ENCODE results near the gene CDC25B. TPM values are rescaled to one million over a fixed set of nuclear protein-coding genes. Genes with fewer than 3 reads are reported as not detected.

CDC25B gene
- polyA plus RNA-seq, 2 of the 4 experiments (the other 2 are of a cell fraction), result 136 to 150 TPM

DNA sequence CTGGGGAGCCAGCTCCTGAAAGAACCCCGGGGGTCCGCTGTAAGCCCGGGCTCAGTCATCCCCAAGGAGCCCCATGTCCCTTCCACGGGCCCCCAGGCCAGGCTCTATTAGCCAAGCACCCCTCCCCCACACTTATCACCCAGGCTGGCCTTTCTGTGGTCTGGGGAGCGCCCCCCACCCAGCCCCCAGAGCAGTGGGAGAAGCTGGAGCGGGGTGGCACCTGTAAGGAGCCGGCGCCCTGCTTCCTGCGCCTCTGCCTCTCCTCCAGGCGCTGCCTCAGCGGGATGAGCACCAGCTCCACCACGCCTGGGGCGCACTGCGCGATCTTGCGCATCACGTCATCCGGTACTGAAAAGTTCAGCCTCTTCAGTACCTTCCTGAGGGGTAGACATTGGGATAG is 17.1 kb upstream of the CDC25B start:
- H3K4me1 ChIP-seq, result peaks cover 11% of the 10 kb centered on the region
- no peak for DNase-seq (ENCODE audit: low read depth in 1 of 2, low spot score in 1 of 2)
- FAIRE-seq, result no peak
- no peak overlapping the region for H3K4me3 ChIP-seq
- H3K27ac ChIP-seq, result no peak overlapping the region
- CTCF ChIA-PET, result interaction anchor here (1.0 to 56.5 kb wide), 9 partner anchors 8 to 107 kb away, joined by 3 to 1634 read pairs (median 7); partner anchors contain the start of genes ADISSP, CENPB and HSPA12B
- ATAC-seq, result no peak
- H3K4me2 ChIP-seq, result no peak overlapping the region; the same call in 2 of the 3 replicates
- POLR2A ChIA-PET, result interaction anchor here (0.7 to 2.4 kb wide), 3 partner anchors 11 to 34 kb away, joined by 3 to 27 read pairs (median 3); partner anchors contain the start of gene ADISSP
- TF ChIP-seq HOXA7 (CRISPR knock-in tag; IDR thresholded peaks at IDR 0.05), result no peak
- TF ChIP-seq SREBF2 (IDR thresholded peaks at IDR 0.05), result no peak
- no peak for TF ChIP-seq ZSCAN20 (CRISPR knock-in tag; IDR thresholded peaks at IDR 0.05)
- TF ChIP-seq CBX2 (IDR thresholded peaks at IDR 0.05; ENCODE audit: borderline replicate concordance, low read depth), result no peak
- TF ChIP-seq KDM1A (IDR thresholded peaks at IDR 0.05; ENCODE audit: low read depth), result no peak
- no peak for TF ChIP-seq JUNB (IDR thresholded peaks at IDR 0.05)
- TF ChIP-seq CHD2 (IDR thresholded peaks at IDR 0.05; ENCODE audit: low read length, partially characterized antibody), result no peak
- TF ChIP-seq, protein P1, sequence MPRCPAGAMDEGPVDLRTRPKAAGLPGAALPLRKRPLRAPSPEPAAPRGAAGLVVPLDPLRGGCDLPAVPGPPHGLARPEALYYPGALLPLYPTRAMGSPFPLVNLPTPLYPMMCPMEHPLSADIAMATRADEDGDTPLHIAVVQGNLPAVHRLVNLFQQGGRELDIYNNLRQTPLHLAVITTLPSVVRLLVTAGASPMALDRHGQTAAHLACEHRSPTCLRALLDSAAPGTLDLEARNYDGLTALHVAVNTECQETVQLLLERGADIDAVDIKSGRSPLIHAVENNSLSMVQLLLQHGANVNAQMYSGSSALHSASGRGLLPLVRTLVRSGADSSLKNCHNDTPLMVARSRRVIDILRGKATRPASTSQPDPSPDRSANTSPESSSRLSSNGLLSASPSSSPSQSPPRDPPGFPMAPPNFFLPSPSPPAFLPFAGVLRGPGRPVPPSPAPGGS (IDR thresholded peaks at IDR 0.05), result no peak
- H3K9me3 ChIP-seq, result no peaks in the 10 kb centered on the region
- WGBS (ENCODE audit: missing lambda C conversion rate), result 83% methylated on average over 17 of the region's 18 CpGs

DNA sequence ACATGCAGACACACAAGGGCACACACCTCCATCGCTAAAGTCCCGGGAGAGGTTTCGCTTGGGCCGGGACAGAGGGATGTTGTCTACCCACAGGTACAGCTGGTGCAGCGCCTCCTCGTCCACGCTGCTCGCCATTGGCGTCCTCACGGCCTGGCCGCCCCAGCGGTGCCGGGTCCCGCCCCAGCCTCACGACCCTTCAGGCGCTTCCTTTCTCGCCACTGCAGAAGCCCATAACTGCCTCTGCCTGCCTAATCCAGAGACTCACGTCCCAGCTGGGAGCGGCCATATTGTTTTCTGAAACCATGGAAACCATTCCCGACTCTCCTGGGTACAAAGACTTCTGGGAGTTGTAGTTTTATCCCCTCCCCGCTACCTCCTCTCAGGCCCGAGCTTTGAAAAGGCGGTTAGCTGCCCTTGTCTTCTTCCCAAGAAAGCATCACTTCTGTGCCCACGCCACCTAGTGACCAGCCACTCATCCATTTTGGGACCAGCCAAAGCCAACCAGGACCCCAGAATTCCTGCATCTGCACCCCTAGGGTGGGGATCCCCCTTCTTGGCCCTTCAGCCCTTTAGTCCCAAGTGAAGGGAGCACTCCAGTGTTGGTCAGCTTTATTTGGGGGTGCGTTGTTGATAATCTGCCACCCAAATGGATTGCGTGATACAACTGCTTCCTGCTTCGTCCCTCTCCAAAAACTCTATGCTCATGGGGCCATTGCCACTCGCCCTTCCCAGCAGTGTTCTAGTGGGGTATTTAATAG is 14.8 kb upstream of the CDC25B start, which contains the start of gene SPEF1:
SPEF1 (minus strand) TSS at position 296 of the 758 bp plus-strand sequence; CDS start at position 135, 161 bp downstream.
- CTCF ChIA-PET, result interaction anchor here (0.6 to 56.5 kb wide), 22 partner anchors 14 to 291 kb away, joined by 3 to 1634 read pairs (median 4); partner anchors contain the start of genes ADAM33, ADISSP, CDC25B and HSPA12B
- POLR2A ChIA-PET, result interaction anchor here (0.7 to 2.1 kb wide), 10 partner anchors 13 to 218 kb away, joined by 3 to 26 read pairs (median 4); partner anchors contain the start of genes ADISSP, AP5S1 and CDC25B
- TF ChIP-seq, protein P2, sequence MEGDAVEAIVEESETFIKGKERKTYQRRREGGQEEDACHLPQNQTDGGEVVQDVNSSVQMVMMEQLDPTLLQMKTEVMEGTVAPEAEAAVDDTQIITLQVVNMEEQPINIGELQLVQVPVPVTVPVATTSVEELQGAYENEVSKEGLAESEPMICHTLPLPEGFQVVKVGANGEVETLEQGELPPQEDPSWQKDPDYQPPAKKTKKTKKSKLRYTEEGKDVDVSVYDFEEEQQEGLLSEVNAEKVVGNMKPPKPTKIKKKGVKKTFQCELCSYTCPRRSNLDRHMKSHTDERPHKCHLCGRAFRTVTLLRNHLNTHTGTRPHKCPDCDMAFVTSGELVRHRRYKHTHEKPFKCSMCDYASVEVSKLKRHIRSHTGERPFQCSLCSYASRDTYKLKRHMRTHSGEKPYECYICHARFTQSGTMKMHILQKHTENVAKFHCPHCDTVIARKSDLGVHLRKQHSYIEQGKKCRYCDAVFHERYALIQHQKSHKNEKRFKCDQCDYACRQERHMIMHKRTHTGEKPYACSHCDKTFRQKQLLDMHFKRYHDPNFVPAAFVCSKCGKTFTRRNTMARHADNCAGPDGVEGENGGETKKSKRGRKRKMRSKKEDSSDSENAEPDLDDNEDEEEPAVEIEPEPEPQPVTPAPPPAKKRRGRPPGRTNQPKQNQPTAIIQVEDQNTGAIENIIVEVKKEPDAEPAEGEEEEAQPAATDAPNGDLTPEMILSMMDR (IDR thresholded peaks at IDR 0.05), result peak; percentile 86
- TF ChIP-seq CBX2 (IDR thresholded peaks at IDR 0.05; ENCODE audit: borderline replicate concordance, low read depth), result no peak
- peak; percentile 66 to 70 for TF ChIP-seq RAD21 (conservative IDR thresholded peaks at IDR 0.05 in 1 of 2, IDR thresholded peaks at IDR 0.05 in 1 of 2)
- peak; percentile 72 for TF ChIP-seq FOSB (CRISPR knock-in tag; IDR thresholded peaks at IDR 0.05)
- peak; percentile 82 for TF ChIP-seq SMC3 (IDR thresholded peaks at IDR 0.05)
- TF ChIP-seq TFCP2L1 (CRISPR knock-in tag; IDR thresholded peaks at IDR 0.05), result peak; percentile 87; the same call in 1 of the 2 replicates
- TF ChIP-seq TP53 (CRISPR knock-in tag; IDR thresholded peaks at IDR 0.05), result no peak
- TF ChIP-seq JUN (IDR thresholded peaks at IDR 0.05), result peak in 1 of 2 experiments; percentile 65; a peak in 2 of 5 replicates
- peak; percentile 88; the same call in 1 of the 2 replicates for TF ChIP-seq POLR2AphosphoS2 (conservative IDR thresholded peaks at IDR 0.05; ENCODE audit: low read length)
- TF ChIP-seq, protein P3, sequence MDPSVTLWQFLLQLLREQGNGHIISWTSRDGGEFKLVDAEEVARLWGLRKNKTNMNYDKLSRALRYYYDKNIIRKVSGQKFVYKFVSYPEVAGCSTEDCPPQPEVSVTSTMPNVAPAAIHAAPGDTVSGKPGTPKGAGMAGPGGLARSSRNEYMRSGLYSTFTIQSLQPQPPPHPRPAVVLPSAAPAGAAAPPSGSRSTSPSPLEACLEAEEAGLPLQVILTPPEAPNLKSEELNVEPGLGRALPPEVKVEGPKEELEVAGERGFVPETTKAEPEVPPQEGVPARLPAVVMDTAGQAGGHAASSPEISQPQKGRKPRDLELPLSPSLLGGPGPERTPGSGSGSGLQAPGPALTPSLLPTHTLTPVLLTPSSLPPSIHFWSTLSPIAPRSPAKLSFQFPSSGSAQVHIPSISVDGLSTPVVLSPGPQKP (IDR thresholded peaks at IDR 0.05; ENCODE audit: low read depth, low read length), result no peak
- TF ChIP-seq EHMT2 (IDR thresholded peaks at IDR 0.05; ENCODE audit: low read depth), result no peak
- TF ChIP-seq CHD2 (IDR thresholded peaks at IDR 0.05; ENCODE audit: low read length, partially characterized antibody), result no peak
- TF ChIP-seq KDM1A (IDR thresholded peaks at IDR 0.05; ENCODE audit: low read depth), result no peak
- TF ChIP-seq, protein P4, sequence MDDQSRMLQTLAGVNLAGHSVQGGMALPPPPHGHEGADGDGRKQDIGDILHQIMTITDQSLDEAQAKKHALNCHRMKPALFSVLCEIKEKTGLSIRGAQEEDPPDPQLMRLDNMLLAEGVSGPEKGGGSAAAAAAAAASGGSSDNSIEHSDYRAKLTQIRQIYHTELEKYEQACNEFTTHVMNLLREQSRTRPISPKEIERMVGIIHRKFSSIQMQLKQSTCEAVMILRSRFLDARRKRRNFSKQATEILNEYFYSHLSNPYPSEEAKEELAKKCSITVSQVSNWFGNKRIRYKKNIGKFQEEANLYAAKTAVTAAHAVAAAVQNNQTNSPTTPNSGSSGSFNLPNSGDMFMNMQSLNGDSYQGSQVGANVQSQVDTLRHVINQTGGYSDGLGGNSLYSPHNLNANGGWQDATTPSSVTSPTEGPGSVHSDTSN (IDR thresholded peaks at IDR 0.05), result peak; percentile 85
- no peak for TF ChIP-seq PHF8 (IDR thresholded peaks at IDR 0.05; ENCODE audit: borderline replicate concordance, low read depth)
- TF ChIP-seq RCOR1 (IDR thresholded peaks at IDR 0.05; ENCODE audit: low read depth, low read length), result no peak
- TF ChIP-seq, protein P5, sequence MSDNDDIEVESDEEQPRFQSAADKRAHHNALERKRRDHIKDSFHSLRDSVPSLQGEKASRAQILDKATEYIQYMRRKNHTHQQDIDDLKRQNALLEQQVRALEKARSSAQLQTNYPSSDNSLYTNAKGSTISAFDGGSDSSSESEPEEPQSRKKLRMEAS (IDR thresholded peaks at IDR 0.05), result peak; percentile 45; the same call in 1 of the 2 replicates
- TF ChIP-seq SREBF2 (IDR thresholded peaks at IDR 0.05), result no peak
- TF ChIP-seq, protein P6, sequence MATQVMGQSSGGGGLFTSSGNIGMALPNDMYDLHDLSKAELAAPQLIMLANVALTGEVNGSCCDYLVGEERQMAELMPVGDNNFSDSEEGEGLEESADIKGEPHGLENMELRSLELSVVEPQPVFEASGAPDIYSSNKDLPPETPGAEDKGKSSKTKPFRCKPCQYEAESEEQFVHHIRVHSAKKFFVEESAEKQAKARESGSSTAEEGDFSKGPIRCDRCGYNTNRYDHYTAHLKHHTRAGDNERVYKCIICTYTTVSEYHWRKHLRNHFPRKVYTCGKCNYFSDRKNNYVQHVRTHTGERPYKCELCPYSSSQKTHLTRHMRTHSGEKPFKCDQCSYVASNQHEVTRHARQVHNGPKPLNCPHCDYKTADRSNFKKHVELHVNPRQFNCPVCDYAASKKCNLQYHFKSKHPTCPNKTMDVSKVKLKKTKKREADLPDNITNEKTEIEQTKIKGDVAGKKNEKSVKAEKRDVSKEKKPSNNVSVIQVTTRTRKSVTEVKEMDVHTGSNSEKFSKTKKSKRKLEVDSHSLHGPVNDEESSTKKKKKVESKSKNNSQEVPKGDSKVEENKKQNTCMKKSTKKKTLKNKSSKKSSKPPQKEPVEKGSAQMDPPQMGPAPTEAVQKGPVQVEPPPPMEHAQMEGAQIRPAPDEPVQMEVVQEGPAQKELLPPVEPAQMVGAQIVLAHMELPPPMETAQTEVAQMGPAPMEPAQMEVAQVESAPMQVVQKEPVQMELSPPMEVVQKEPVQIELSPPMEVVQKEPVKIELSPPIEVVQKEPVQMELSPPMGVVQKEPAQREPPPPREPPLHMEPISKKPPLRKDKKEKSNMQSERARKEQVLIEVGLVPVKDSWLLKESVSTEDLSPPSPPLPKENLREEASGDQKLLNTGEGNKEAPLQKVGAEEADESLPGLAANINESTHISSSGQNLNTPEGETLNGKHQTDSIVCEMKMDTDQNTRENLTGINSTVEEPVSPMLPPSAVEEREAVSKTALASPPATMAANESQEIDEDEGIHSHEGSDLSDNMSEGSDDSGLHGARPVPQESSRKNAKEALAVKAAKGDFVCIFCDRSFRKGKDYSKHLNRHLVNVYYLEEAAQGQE (IDR thresholded peaks at IDR 0.05), result no peak
- TF ChIP-seq JUNB (IDR thresholded peaks at IDR 0.05), result no peak
- TF ChIP-seq FOSL2 (IDR thresholded peaks at IDR 0.05), result no peak
- TF ChIP-seq FOSL2 (CRISPR knock-in tag; IDR thresholded peaks at IDR 0.05), result 0 out of 2 replicates have a peak, but pooled peaks have one; percentile 2

More for the DNA sequence above, 14.8 kb upstream of the CDC25B start, which contains the start of gene SPEF1:
- Histone ChIP-seq H3K4me2 (peak within 1 kb of the TSS; percentile 94), H3K9me3 (no peaks in the 10 kb centered on the region), H3K27ac (peak within 1 kb of the TSS in 1 of 2 experiments; percentile 23; a peak in 1 of 6 replicates), H3K4me3 (peak within 1 kb of the TSS; percentile 47), H3K4me1 (peaks cover 28% of the 10 kb centered on the region)
- ATAC-seq (peak; percentile 67 to 83), FAIRE-seq (peak; percentile 100), DNase-seq (ENCODE audit: low read depth in 1 of 2, low spot score in 1 of 2) (peak; percentile 97 to 100)
- WGBS (ENCODE audit: missing lambda C conversion rate), result 12% methylated on average over 28 of the region's 28 CpGs
